HepG2 (cell line): ENCODE measurements around the gene SLIT1. TPM values are rescaled to one million over a fixed set of nuclear protein-coding genes. Genes with fewer than 3 reads are reported as not detected.
A peak's percentile ranks its signal among the peaks of the same experiment; 100 is the strongest.

ENCODE experiments used
- ARID2 ChIP-seq: sonication (generic); formaldehyde crosslinking; IDR thresholded peaks from 2 replicates; pipeline ENCODE4 v1.8.1; 2022; ENCODE audit warnings: mild to moderate bottlenecking, missing genetic modification reagents, borderline replicate concordance
- CERS6 ChIP-seq: sonication (generic); formaldehyde crosslinking; IDR thresholded peaks from 2 replicates; pipeline ENCODE4 v1.5.0; 2020; ENCODE audit warnings: missing genetic modification reagents
- CREB1 ChIP-seq, 2 experiments: fragments of 450-650 bp in 1 of 2; IDR thresholded peaks; 2 replicates each; pipeline ENCODE4 v1.6.1; 2016 to 2017; ENCODE audit warnings: control low read depth in 1 of 2, mild to moderate bottlenecking in 1 of 2, missing compliant biosample characterization in 1 of 2, missing genetic modification characterization in 1 of 2
- ELK4 ChIP-seq: sonication (generic); formaldehyde crosslinking; IDR thresholded peaks from 2 replicates; pipeline ENCODE4 v1.9.0; 2021; ENCODE audit warnings: missing genetic modification reagents, borderline replicate concordance
- HNF4A ChIP-seq: sonication (generic); formaldehyde crosslinking; IDR thresholded peaks from 2 replicates; pipeline ENCODE4 v1.4.0; 2020; ENCODE audit warnings: missing genetic modification reagents
- HOXA5 ChIP-seq: sonication (generic); formaldehyde crosslinking; IDR thresholded peaks from 2 replicates; pipeline ENCODE4 v1.4.0; 2020; ENCODE audit warnings: missing genetic modification reagents
- ISL2 ChIP-seq: sonication (generic); formaldehyde crosslinking; IDR thresholded peaks from 2 replicates; pipeline ENCODE4 v1.5.0; 2020; ENCODE audit warnings: missing genetic modification reagents
- JDP2 ChIP-seq: sonication (generic); formaldehyde crosslinking; IDR thresholded peaks from 2 replicates; pipeline ENCODE4 v1.8.1; 2022; ENCODE audit warnings: missing genetic modification reagents, borderline replicate concordance
- KAT8 ChIP-seq: IDR thresholded peaks from 2 replicates; pipeline ENCODE4 v1.6.1; 2016; ENCODE audit warnings: missing genetic modification reagents, missing compliant biosample characterization
- MYC ChIP-seq: sonication (generic); formaldehyde crosslinking; IDR thresholded peaks from 2 replicates; pipeline ENCODE4 v1.9.0; 2021; ENCODE audit warnings: missing genetic modification reagents, borderline replicate concordance
- PRMT3 ChIP-seq: sonication (generic); formaldehyde crosslinking; IDR thresholded peaks from 2 replicates; pipeline ENCODE4 v1.8.1; 2022; ENCODE audit warnings: low read depth, mild to moderate bottlenecking, moderate library complexity, missing genetic modification reagents, borderline replicate concordance
- RXRA ChIP-seq: sonication (generic); formaldehyde crosslinking; IDR thresholded peaks from 2 replicates; pipeline ENCODE4 v1.5.1; 2020; ENCODE audit warnings: missing genetic modification reagents
- SMAD1 ChIP-seq: sonication (generic); formaldehyde crosslinking; IDR thresholded peaks from 2 replicates; pipeline ENCODE4 v1.4.0; 2020; ENCODE audit warnings: missing genetic modification reagents, low read depth, mild to moderate bottlenecking, borderline replicate concordance
- TFE3 ChIP-seq: IDR thresholded peaks from 2 replicates; pipeline ENCODE4 v1.6.1; 2016
- TGIF2 ChIP-seq: IDR thresholded peaks from 2 replicates; pipeline ENCODE4 v1.6.1; 2016; ENCODE audit warnings: control low read depth, missing compliant biosample characterization
- XBP1 ChIP-seq: sonication (generic); formaldehyde crosslinking; IDR thresholded peaks from 2 replicates; pipeline ENCODE4 v1.5.0; 2020; ENCODE audit warnings: missing genetic modification reagents
- ZBTB39 ChIP-seq: sonication (generic); formaldehyde crosslinking; IDR thresholded peaks from 2 replicates; pipeline ENCODE4 v1.5.0; 2020; ENCODE audit warnings: missing genetic modification reagents
- ZKSCAN8 ChIP-seq: IDR thresholded peaks from 2 replicates; pipeline ENCODE4 v1.6.1; 2016; ENCODE audit warnings: borderline replicate concordance, missing genetic modification reagents, missing compliant biosample characterization
- ZNF20 ChIP-seq: sonication (generic); formaldehyde crosslinking; IDR thresholded peaks from 2 replicates; pipeline ENCODE4 v1.4.0; 2020; ENCODE audit warnings: mild to moderate bottlenecking, moderate library complexity, missing genetic modification reagents
- ZNF263 ChIP-seq: sonication (generic); formaldehyde crosslinking; IDR thresholded peaks from 2 replicates; pipeline ENCODE4 v1.4.0; 2020; ENCODE audit warnings: missing genetic modification reagents
- ZNF572 ChIP-seq: sonication (generic); formaldehyde crosslinking; IDR thresholded peaks from 2 replicates; pipeline ENCODE4 v1.5.1; 2020; ENCODE audit warnings: mild to moderate bottlenecking, missing genetic modification reagents
- ZNF605 ChIP-seq: sonication (generic); formaldehyde crosslinking; IDR thresholded peaks from 2 replicates; pipeline ENCODE4 v1.8.0; 2022; ENCODE audit warnings: mild to moderate bottlenecking, missing genetic modification reagents
- ZNF737 ChIP-seq: sonication (generic); formaldehyde crosslinking; IDR thresholded peaks from 2 replicates; pipeline ENCODE4 v1.5.0; 2020; ENCODE audit warnings: missing genetic modification reagents, mild to moderate bottlenecking, borderline replicate concordance
- ZNF841 ChIP-seq: sonication (generic); formaldehyde crosslinking; IDR thresholded peaks from 2 replicates; pipeline ENCODE4 v1.8.1; 2023; ENCODE audit warnings: missing genetic modification reagents, borderline replicate concordance
- polyA plus RNA-seq, 8 experiments: library from polyadenylated mRNA; depleted of rRNA in 3 of 8; stranded (reverse) in 7 of 8; unstranded in 1 of 8; fragments of >200 nt; fragmentation: Illumina TruSeq in 4 of 8; extraction: Trizol in 4 of 8; gene quantifications; 2 replicates each; pipeline versions ENCODE4 v1.2.1 to v1.2.3, GENCODE V29; 2011 to 2016; ENCODE audit warnings: low read depth in 4 of 8, missing spikeins in 1 of 8, mixed read lengths in 1 of 8; ENCODE audit not compliant: insufficient read depth in 1 of 8
- total RNA-seq, 5 experiments: library from RNA; depleted of rRNA; stranded (reverse); fragments of >200 nt; fragmentation: Illumina TruSeq; extraction: Trizol; gene quantifications; 2 replicates each; pipeline ENCODE4 v1.2.3, GENCODE V29; 2016; ENCODE audit warnings: low read depth in 1 of 5

SLIT1 gene
- total and polyA plus RNA-seq, 2 of the 13 experiments (the other 11 are each of a cell fraction or from before 2014, with no cell fraction given) = 0.09 to 0.33 TPM

- 0 out of 2 replicates have a peak, but pooled peaks have one; percentile 25 for TF ChIP-seq SMAD1 (CRISPR knock-in tag)
- TF ChIP-seq PRMT3 = 0 out of 2 replicates have a peak, but pooled peaks have one; percentile 63
- peak; percentile 43; the same call in 1 of the 2 replicates for TF ChIP-seq HOXA5 (CRISPR knock-in tag)
- TF ChIP-seq ZNF20 (CRISPR knock-in tag) = no peak
- peak; percentile 22; the same call in 1 of the 2 replicates for TF ChIP-seq CREB1 (IDR thresholded peaks at IDR 0.05)
- TF ChIP-seq CREB1 (CRISPR knock-in tag; IDR thresholded peaks at IDR 0.05) = peak; percentile 91
- peak; percentile 95 for TF ChIP-seq ISL2 (CRISPR knock-in tag)
- TF ChIP-seq RXRA (CRISPR knock-in tag) = peak; percentile 87; the same call in 1 of the 2 replicates
- no peak for TF ChIP-seq CERS6 (CRISPR knock-in tag)
- TF ChIP-seq XBP1 (CRISPR knock-in tag) = no peak
- no peak for TF ChIP-seq ZNF263 (CRISPR knock-in tag)
- TF ChIP-seq ZKSCAN8 = peak; percentile 62; the same call in 1 of the 2 replicates
- TF ChIP-seq ZNF605 (CRISPR knock-in tag) = peak; percentile 96
- peak; percentile 70; the same call in 1 of the 2 replicates for TF ChIP-seq TFE3 (CRISPR knock-in tag)
- no peak for TF ChIP-seq ZNF572 (CRISPR knock-in tag)
- no peak for TF ChIP-seq ELK4 (CRISPR knock-in tag)
- peak; percentile 38; the same call in 1 of the 2 replicates for TF ChIP-seq HNF4A (CRISPR knock-in tag)
- peak; percentile 59 for TF ChIP-seq KAT8 (CRISPR knock-in tag)
- TF ChIP-seq ZNF841 (CRISPR knock-in tag) = 0 out of 2 replicates have a peak, but pooled peaks have one; percentile 35
- TF ChIP-seq MYC (CRISPR knock-in tag) = peak; percentile 75; the same call in 1 of the 2 replicates
- TF ChIP-seq TGIF2 (CRISPR knock-in tag) = peak; percentile 42; the same call in 1 of the 2 replicates
- no peak for TF ChIP-seq ZBTB39
- TF ChIP-seq ARID2 (CRISPR knock-in tag) = peak; percentile 73; the same call in 1 of the 2 replicates
- TF ChIP-seq ZNF737 (CRISPR knock-in tag) = no peak
- no peak for TF ChIP-seq JDP2 (CRISPR knock-in tag)
These were observed 45.5 kb downstream of the SLIT1 start (continued) for GRCh38 chr10:97140049-97140846.
